ENCODE results near the gene UCK2. TPM values are rescaled to one million over a fixed set of nuclear protein-coding genes. Genes with fewer than 3 reads are reported as not detected.
A peak's percentile ranks its signal among the peaks of the same experiment; 100 is the strongest.

The UCK2 gene
- total RNA-seq, 1 experiment from 2014 or later: 77.9 TPM

DNA sequence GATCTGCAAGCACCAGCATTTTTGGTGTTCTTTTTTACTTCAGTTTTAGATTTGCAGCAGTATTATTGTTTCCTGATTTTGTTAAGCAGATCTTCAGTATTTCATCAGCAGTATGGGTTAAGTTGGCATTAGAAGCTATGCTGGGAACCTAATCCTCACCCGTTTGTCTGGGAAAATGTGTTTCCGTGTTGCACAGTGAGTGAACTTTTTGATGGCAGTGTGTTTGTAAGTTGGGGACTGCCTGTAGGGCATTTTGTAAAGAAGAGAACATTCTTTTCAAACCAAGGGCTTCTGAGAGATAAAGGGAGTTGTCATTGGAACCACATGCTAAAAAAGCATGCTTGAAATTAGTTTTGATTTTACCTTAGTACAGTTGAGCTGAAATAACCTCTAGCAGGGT lies 35.9 kb downstream of the UCK2 start:
- H3K27me3 ChIP-seq (ENCODE audit: insufficient read depth, low read length): no peaks in the 10 kb centered on the region
- H3K9me3 Mint-ChIP-seq: 0 out of 5 replicates have a peak, but pooled peaks cover 0 to 5% of the 10 kb centered on the region in 2 experiments
- no peak overlapping the region for H4K8ac ChIP-seq (replicated peaks; ENCODE audit: insufficient read length, low read depth, low read length)
- H3K79me2 ChIP-seq (ENCODE audit: insufficient read depth, low read length): peaks cover 62% of the 10 kb centered on the region; the same call in 1 of the 2 replicates
- no peak overlapping the region for H3K27ac ChIP-seq (ENCODE audit: insufficient read length, low read depth, low read length)
- no peak overlapping the region for H3K4me2 ChIP-seq (ENCODE audit: insufficient read depth, insufficient read length, low read length)
- WGBS (ENCODE audit: extremely low coverage, insufficient read length, low lambda C conversion rate): no CpG with 5 or more reads among the region's 2 CpGs
- H2BK120ac ChIP-seq (ENCODE audit: low read depth, low read length, poor library complexity, severe bottlenecking): no peak overlapping the region
- H3K36me3 Mint-ChIP-seq (ENCODE audit: insufficient read depth in 1 of 3, low read depth in 3 of 3): peaks cover 9 to 13% (median 9%) of the 10 kb centered on the region in 3 experiments; a peak in 6 of 7 replicates
- no peak overlapping the region for H2BK5ac ChIP-seq (ENCODE audit: insufficient read length, low read length)
- H4K20me1 ChIP-seq (ENCODE audit: control insufficient read depth, insufficient read depth, insufficient read length): no peaks in the 10 kb centered on the region
- no peaks in the 10 kb centered on the region for H3K27me3 Mint-ChIP-seq (ENCODE audit: low read depth)
- DNase-seq: no peak
- H3K18ac ChIP-seq (ENCODE audit: insufficient read length, low read depth, low read length): no peak overlapping the region
- no peak overlapping the region for H2AK5ac ChIP-seq (ENCODE audit: insufficient read length, low read length)
- H4K91ac ChIP-seq (ENCODE audit: insufficient read length, low read depth, low read length): no peak overlapping the region
- H2BK12ac ChIP-seq (ENCODE audit: insufficient read length, low read depth, low read length): no peak overlapping the region
- H2AFZ ChIP-seq (ENCODE audit: low read length): no peak overlapping the region
- no peak overlapping the region for H3K14ac ChIP-seq (ENCODE audit: insufficient read depth, low read length)
- no peak overlapping the region for H2BK20ac ChIP-seq (ENCODE audit: low read depth, low read length, poor library complexity, severe bottlenecking)
- no peak overlapping the region for H3K56ac ChIP-seq (ENCODE audit: insufficient read length, low read depth, low read length)
- TF ChIP-seq, protein P1, sequence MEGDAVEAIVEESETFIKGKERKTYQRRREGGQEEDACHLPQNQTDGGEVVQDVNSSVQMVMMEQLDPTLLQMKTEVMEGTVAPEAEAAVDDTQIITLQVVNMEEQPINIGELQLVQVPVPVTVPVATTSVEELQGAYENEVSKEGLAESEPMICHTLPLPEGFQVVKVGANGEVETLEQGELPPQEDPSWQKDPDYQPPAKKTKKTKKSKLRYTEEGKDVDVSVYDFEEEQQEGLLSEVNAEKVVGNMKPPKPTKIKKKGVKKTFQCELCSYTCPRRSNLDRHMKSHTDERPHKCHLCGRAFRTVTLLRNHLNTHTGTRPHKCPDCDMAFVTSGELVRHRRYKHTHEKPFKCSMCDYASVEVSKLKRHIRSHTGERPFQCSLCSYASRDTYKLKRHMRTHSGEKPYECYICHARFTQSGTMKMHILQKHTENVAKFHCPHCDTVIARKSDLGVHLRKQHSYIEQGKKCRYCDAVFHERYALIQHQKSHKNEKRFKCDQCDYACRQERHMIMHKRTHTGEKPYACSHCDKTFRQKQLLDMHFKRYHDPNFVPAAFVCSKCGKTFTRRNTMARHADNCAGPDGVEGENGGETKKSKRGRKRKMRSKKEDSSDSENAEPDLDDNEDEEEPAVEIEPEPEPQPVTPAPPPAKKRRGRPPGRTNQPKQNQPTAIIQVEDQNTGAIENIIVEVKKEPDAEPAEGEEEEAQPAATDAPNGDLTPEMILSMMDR (conservative IDR thresholded peaks at IDR 0.05): no peak
- H3K79me1 ChIP-seq (ENCODE audit: insufficient read depth, low read depth, low read length, poor library complexity, severe bottlenecking): peaks cover 9% of the 10 kb centered on the region
- no peak overlapping the region for H3T11ph ChIP-seq (ENCODE audit: low read length)
- no peak overlapping the region for H3K4ac ChIP-seq (ENCODE audit: low read depth, low read length)
- H3K27ac Mint-ChIP-seq: peak overlapping the region in 1 of 3 experiments; percentile 8; a peak in 1 of 7 replicates
- no peaks in the 10 kb centered on the region for H3K9me3 ChIP-seq (ENCODE audit: control insufficient read depth, low read depth, low read length)
- H2BK15ac ChIP-seq (ENCODE audit: low read depth, low read length): no peak overlapping the region
- H3K9ac ChIP-seq (ENCODE audit: extremely low read depth, insufficient read length, low read length): no peak overlapping the region
- H3K23me2 ChIP-seq (ENCODE audit: insufficient read length, low read depth, low read length, poor library complexity, severe bottlenecking): no peaks in the 10 kb centered on the region
- no peak overlapping the region for H3K4me3 Mint-ChIP-seq
- no peak overlapping the region for H4K5ac ChIP-seq (ENCODE audit: insufficient read length, low read depth, low read length)
- peaks cover 5% of the 10 kb centered on the region; the same call in 1 of the 2 replicates for H3K4me1 ChIP-seq (ENCODE audit: insufficient read depth, low read length)
- H3K23ac ChIP-seq (ENCODE audit: insufficient read length, low read depth, low read length): no peak overlapping the region
- peaks cover 45 to 55% of the 10 kb centered on the region in 2 experiments for H3K4me1 Mint-ChIP-seq
